DOHH2 (cell line): ENCODE data around the gene CHN2.

Source experiments
- H3F3A ChIP-seq: fragments of 200-600 bp; sonication (generic), shearing (Covaris generic); 2 replicates; pipeline ENCODE4 v1.6.0; 2016; ENCODE audit warnings: antibody characterized with exemption, mild to moderate bottlenecking; ENCODE audit not compliant: control insufficient read depth, insufficient read depth
- H3K27ac ChIP-seq: fragments of 200-600 bp; sonication (generic); 2 replicates; pipeline ENCODE4 v1.5.1; 2014; ENCODE audit warnings: low read depth, mild to moderate bottlenecking, low read length, moderate library complexity
- H3K27me3 ChIP-seq: fragments of 200-600 bp; sonication (generic); 2 replicates; pipeline ENCODE4 v1.6.1; 2014; ENCODE audit warnings: mild to moderate bottlenecking, low read length, mixed read lengths; ENCODE audit not compliant: control insufficient read depth
- H3K36me3 ChIP-seq: fragments of 200-600 bp; sonication (generic); 2 replicates; pipeline ENCODE4 v1.6.1; 2014; ENCODE audit warnings: mild to moderate bottlenecking, low read length, moderate library complexity, mixed read lengths; ENCODE audit not compliant: control insufficient read depth
- H3K4me1 ChIP-seq: fragments of 200-600 bp; sonication (generic); 2 replicates; pipeline ENCODE4 v1.6.1; 2014; ENCODE audit warnings: mild to moderate bottlenecking, low read length, mixed read lengths; ENCODE audit not compliant: control insufficient read depth
- H3K4me2 ChIP-seq: fragments of 200-600 bp; sonication (generic); 2 replicates; pipeline ENCODE4 v1.6.0; 2014; ENCODE audit warnings: mild to moderate bottlenecking, low read length, moderate library complexity
- H3K4me3 ChIP-seq: fragments of 200-600 bp; sonication (generic); 2 replicates; pipeline ENCODE4 v1.5.1; 2014; ENCODE audit warnings: mild to moderate bottlenecking, low read length, mixed read lengths
- H3K79me2 ChIP-seq: fragments of 200-600 bp; sonication (generic); 2 replicates; pipeline ENCODE4 v1.6.1; 2014; ENCODE audit warnings: mild to moderate bottlenecking, low read length, mixed read lengths; ENCODE audit not compliant: control insufficient read depth
- H3K9me2 ChIP-seq: fragments of 200-600 bp; sonication (generic); replicated peaks from 2 replicates; pipeline ENCODE4 v1.6.1; 2014; ENCODE audit warnings: mild to moderate bottlenecking, low read length, mixed read lengths; ENCODE audit not compliant: control insufficient read depth
- H3K9me3 ChIP-seq: fragments of 200-600 bp; sonication (generic); 2 replicates; pipeline ENCODE4 v1.6.1; 2014; ENCODE audit warnings: antibody characterized with exemption, low read length, mixed read lengths; ENCODE audit not compliant: control insufficient read depth, insufficient read depth
- H4K20me1 ChIP-seq: fragments of 200-600 bp; sonication (generic); 2 replicates; pipeline ENCODE4 v1.6.0; 2014; ENCODE audit warnings: low read depth, mild to moderate bottlenecking, antibody characterized with exemption, low read length, moderate library complexity; ENCODE audit not compliant: control insufficient read depth, insufficient read depth
- CTCF ChIP-seq: fragments of 200-600 bp; sonication (generic); IDR thresholded peaks from one replicate; pipeline ENCODE4 v1.5.1; 2014; ENCODE audit warnings: antibody characterized with exemption, mild to moderate bottlenecking, low read depth, low read length; ENCODE audit not compliant: poor library complexity, severe bottlenecking
- EZH2phosphoT487 ChIP-seq: fragments of 200-600 bp; sonication (generic); IDR thresholded peaks from 2 replicates; pipeline ENCODE4 v1.6.1; 2017; ENCODE audit warnings: borderline replicate concordance, mild to moderate bottlenecking, antibody characterized with exemption, low read length, moderate library complexity, mixed read lengths

The CHN2 gene

DNA sequence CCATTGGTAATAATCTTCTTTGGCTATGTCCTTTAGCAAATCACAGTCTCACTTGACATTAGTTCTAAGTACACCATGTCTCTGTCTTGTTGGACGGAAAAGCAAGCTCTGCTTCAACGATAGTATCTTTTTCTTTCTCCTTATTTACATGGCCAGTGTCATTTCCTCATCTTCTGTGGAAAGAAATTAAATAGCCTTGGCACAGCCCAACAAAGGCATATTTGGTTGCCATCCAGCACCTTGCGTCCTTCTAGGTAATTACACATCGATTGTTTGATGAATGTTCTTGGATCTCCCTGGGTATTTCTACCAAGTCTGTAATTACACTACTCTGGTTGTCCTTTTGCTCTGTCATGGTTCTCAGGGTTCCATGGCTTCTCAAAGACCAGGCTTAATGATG lies 183.1 kb downstream of the CHN2 start:
- no peak overlapping the region for H3K27ac ChIP-seq
- H3K9me3 ChIP-seq = no peaks in the 10 kb centered on the region
- no peaks in the 10 kb centered on the region for H3K4me1 ChIP-seq

DNA sequence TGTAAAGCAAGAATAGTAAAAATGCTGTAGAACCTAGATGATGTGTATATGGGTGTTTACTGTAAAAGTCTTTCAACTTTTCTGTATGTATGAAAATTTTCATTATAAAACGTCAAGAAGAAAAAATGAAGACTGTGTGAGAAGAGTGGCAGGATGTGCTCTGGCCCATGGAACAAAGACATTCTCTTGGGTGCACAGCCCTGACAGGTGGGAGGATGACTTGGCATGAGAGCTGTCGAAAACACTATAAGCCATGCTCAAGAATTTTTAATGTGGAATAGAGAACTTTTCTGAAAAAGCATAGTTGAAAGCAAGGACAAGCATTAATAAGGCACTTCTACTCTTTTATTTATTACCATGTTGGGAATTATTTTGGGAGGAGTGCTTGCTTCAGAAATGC lies 185.0 kb downstream of the CHN2 start:
- no peak overlapping the region for H3K27ac ChIP-seq
- H3K36me3 ChIP-seq = no peaks in the 10 kb centered on the region
- no peak overlapping the region for H3K4me2 ChIP-seq
- no peaks in the 10 kb centered on the region for H3K9me3 ChIP-seq
- TF ChIP-seq EZH2phosphoT487 (no peak), CTCF (no peak)
- no peaks in the 10 kb centered on the region for H3K4me1 ChIP-seq
- H3F3A ChIP-seq = no peaks in the 10 kb centered on the region
- H3K9me2 ChIP-seq = no peaks in the 10 kb centered on the region
- H4K20me1 ChIP-seq = no peaks in the 10 kb centered on the region
- no peak overlapping the region for H3K4me3 ChIP-seq
- no peaks in the 10 kb centered on the region for H3K79me2 ChIP-seq
- H3K27me3 ChIP-seq = 0 out of 2 replicates have a peak, but pooled peaks cover 3% of the 10 kb centered on the region

More for the DNA sequence above, 183.1 kb downstream of the CHN2 start:
- no peaks in the 10 kb centered on the region for H3F3A ChIP-seq
- no peak overlapping the region for H3K4me3 ChIP-seq
- TF ChIP-seq EZH2phosphoT487 = no peak
- TF ChIP-seq CTCF = no peak
- H3K9me2 ChIP-seq = no peaks in the 10 kb centered on the region
- H3K27me3 ChIP-seq = 0 out of 2 replicates have a peak, but pooled peaks cover 3% of the 10 kb centered on the region
- no peaks in the 10 kb centered on the region for H4K20me1 ChIP-seq
- no peaks in the 10 kb centered on the region for H3K79me2 ChIP-seq
- H3K36me3 ChIP-seq = no peaks in the 10 kb centered on the region
- H3K4me2 ChIP-seq = no peak overlapping the region

GRCh38 chr7:29381206-29382094 lies 186.9 kb downstream of the CHN2 start:
- H3K4me2 ChIP-seq = no peak overlapping the region
- TF ChIP-seq EZH2phosphoT487 (no peak), CTCF (no peak)
- no peaks in the 10 kb centered on the region for H3K4me1 ChIP-seq
- H4K20me1 ChIP-seq = no peaks in the 10 kb centered on the region
- no peaks in the 10 kb centered on the region for H3K36me3 ChIP-seq
- H3K9me3 ChIP-seq = no peaks in the 10 kb centered on the region
- no peaks in the 10 kb centered on the region for H3F3A ChIP-seq
- H3K4me3 ChIP-seq = no peak overlapping the region
- no peak overlapping the region for H3K27ac ChIP-seq
- 0 out of 2 replicates have a peak, but pooled peaks cover 3% of the 10 kb centered on the region for H3K27me3 ChIP-seq
- H3K9me2 ChIP-seq = no peaks in the 10 kb centered on the region
- no peaks in the 10 kb centered on the region for H3K79me2 ChIP-seq
